GM23248 (cell line): ENCODE data around the gene ISOC2.

Source experiments
- EZH2 ChIP-seq: fragments of 200-600 bp; sonication (generic); IDR thresholded peaks from 2 replicates; pipeline ENCODE4 v1.6.1; 2018; ENCODE audit warnings: antibody characterized with exemption, mild to moderate bottlenecking; ENCODE audit not compliant: insufficient read depth, poor library complexity, severe bottlenecking
- EZH2phosphoT487 ChIP-seq: fragments of 200-600 bp; sonication (generic); IDR thresholded peaks from 2 replicates; pipeline ENCODE4 v1.6.1; 2018; ENCODE audit warnings: antibody characterized with exemption, moderate library complexity, mild to moderate bottlenecking, low read depth; ENCODE audit not compliant: insufficient read depth

GRCh38 chr19:55504981-55505380 lies 43.5 kb upstream of the ISOC2 start:
- TF ChIP-seq EZH2 (no peak), EZH2phosphoT487 (no peak)
